Measurements from ENCODE around the gene ZCCHC17. TPM values are rescaled to one million over a fixed set of nuclear protein-coding genes. Genes with fewer than 3 reads are reported as not detected.

The ZCCHC17 gene
- total RNA-seq, 1 donor from 2014 or later = 28.2 TPM

GRCh38 chr1:31389616-31390015 is 92.8 kb downstream of the ZCCHC17 start:
- no peak for DNase-seq (ENCODE audit: extremely low read depth, low read depth, low spot score)

GRCh38 chr1:31390071-31390470 is 93.2 kb downstream of the ZCCHC17 start:
- no peak for DNase-seq (ENCODE audit: extremely low read depth, low read depth, low spot score)

GRCh38 chr1:31393463-31393862 is 96.6 kb downstream of the ZCCHC17 start:
- DNase-seq (ENCODE audit: extremely low read depth, low read depth, low spot score) = no peak

GRCh38 chr1:31394584-31395193 is 97.9 kb downstream of the ZCCHC17 start:
- no peak for DNase-seq (ENCODE audit: extremely low read depth, low read depth, low spot score)

- DNase-seq (ENCODE audit: extremely low read depth, low read depth, low spot score) = no peak
These were observed 100.0 kb downstream of the ZCCHC17 start for GRCh38 chr1:31396633-31397351.

GRCh38 chr1:31397360-31398095 is 100.7 kb downstream of the ZCCHC17 start:
- no peak for DNase-seq (ENCODE audit: extremely low read depth, low read depth, low spot score)

GRCh38 chr1:31398246-31398645 is 101.4 kb downstream of the ZCCHC17 start:
- no peak for DNase-seq (ENCODE audit: extremely low read depth, low read depth, low spot score)

GRCh38 chr1:31399976-31400375 is 103.1 kb downstream of the ZCCHC17 start:
- DNase-seq (ENCODE audit: extremely low read depth, low read depth, low spot score) = no peak

GRCh38 chr1:31400393-31400792 is 103.6 kb downstream of the ZCCHC17 start:
- no peak for DNase-seq (ENCODE audit: extremely low read depth, low read depth, low spot score)

- DNase-seq (ENCODE audit: extremely low read depth, low read depth, low spot score) = no peak
These were observed 104.4 kb downstream of the ZCCHC17 start for GRCh38 chr1:31401241-31401640.

- no peak for DNase-seq (ENCODE audit: extremely low read depth, low read depth, low spot score)
These were observed 108.9 kb downstream of the ZCCHC17 start for GRCh38 chr1:31405578-31406245.

GRCh38 chr1:31407029-31407626 is 110.3 kb downstream of the ZCCHC17 start:
- DNase-seq (ENCODE audit: extremely low read depth, low read depth, low spot score) = no peak

- DNase-seq (ENCODE audit: extremely low read depth, low read depth, low spot score) = no peak
These were observed 112.0 kb downstream of the ZCCHC17 start for GRCh38 chr1:31408788-31409318.

GRCh38 chr1:31409946-31410858 is 113.4 kb downstream of the ZCCHC17 start:
- DNase-seq (ENCODE audit: extremely low read depth, low read depth, low spot score) = no peak

GRCh38 chr1:31410871-31411270 is 114.0 kb downstream of the ZCCHC17 start:
- DNase-seq (ENCODE audit: extremely low read depth, low read depth, low spot score) = no peak

GRCh38 chr1:31412205-31412604 is 115.4 kb downstream of the ZCCHC17 start:
- DNase-seq (ENCODE audit: extremely low read depth, low read depth, low spot score) = no peak

GRCh38 chr1:31412732-31413404 is 116.0 kb downstream of the ZCCHC17 start, which contains the start of gene SERINC2:
Gene SERINC2, plus strand, starts transcription at chr1:31413213. Its CDS starts 53 bp downstream, at chr1:31413266.
- DNase-seq (ENCODE audit: extremely low read depth, low read depth, low spot score) = no peak

GRCh38 chr1:31413405-31414001 is 116.7 kb downstream of the ZCCHC17 start:
- no peak for DNase-seq (ENCODE audit: extremely low read depth, low read depth, low spot score)

All from glomerular endothelial cell (primary cell).